GM19239 (cell line): ENCODE data around the gene SLC29A1.

Source experiments
- DNase-seq: peaks from one replicate; pipeline ENCODE4 v3.0.0; 2011; ENCODE audit warnings: low spot score; ENCODE audit not compliant: insufficient read length
- FAIRE-seq: peaks from 2 replicates; lab custom pipeline; 2011; peaks lifted over from hg19 to GRCh38; lab: Jason Lieb, UNC

Gene SLC29A1

GRCh38 chr6:44276667-44277640, 53.6 kb downstream of the SLC29A1 start:
- DNase-seq, result no peak
- FAIRE-seq, result no peak

- DNase-seq, result no peak
- no peak for FAIRE-seq
Observed at GRCh38 chr6:44277763-44278162, 54.4 kb downstream of the SLC29A1 start.

DNA sequence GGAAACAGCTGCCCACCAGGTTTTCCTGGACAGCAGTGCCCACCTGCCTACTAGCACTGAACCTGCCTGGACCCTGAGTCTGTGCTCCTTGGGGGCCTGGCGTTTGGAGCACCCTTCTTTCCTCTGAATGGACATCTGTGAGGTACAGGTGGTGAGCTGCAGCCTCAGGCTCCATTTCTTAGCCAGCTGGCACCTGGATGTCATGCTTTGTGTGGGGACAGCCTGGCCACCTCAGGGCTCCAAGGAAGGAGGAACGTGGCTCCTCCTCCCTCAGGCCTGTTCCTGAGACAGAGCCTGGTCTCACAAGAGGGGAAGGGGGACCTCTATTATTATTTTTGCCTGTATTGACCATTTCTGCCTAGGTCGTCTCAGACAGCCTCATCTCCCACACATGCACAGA, 54.9 kb downstream of the SLC29A1 start:
- DNase-seq, result no peak
- FAIRE-seq, result no peak

- FAIRE-seq (no peak), DNase-seq (no peak)
Observed at GRCh38 chr6:44278774-44279697, 55.6 kb downstream of the SLC29A1 start.
